D341Med (cell line): Measurements from ENCODE around the gene FSTL1.

Source experiments
- DNase-seq: peaks from one replicate; pipeline ENCODE4 v3.0.0; 2012; ENCODE audit warnings: low spot score

Gene FSTL1

GRCh38 chr3:120440001-120440703 lies 10.6 kb downstream of the FSTL1 start:
- DNase-seq, result no peak

- no peak for DNase-seq
Measured at GRCh38 chr3:120438665-120439370, 12.0 kb downstream of the FSTL1 start.

- DNase-seq, result no peak
Measured at GRCh38 chr3:120438216-120438615, 12.6 kb downstream of the FSTL1 start.

GRCh38 chr3:120437559-120437958 lies 13.2 kb downstream of the FSTL1 start:
- no peak for DNase-seq

GRCh38 chr3:120436523-120437050 lies 14.2 kb downstream of the FSTL1 start:
- no peak for DNase-seq

GRCh38 chr3:120435621-120436020 lies 15.2 kb downstream of the FSTL1 start:
- no peak for DNase-seq

GRCh38 chr3:120433662-120434331 lies 17.0 kb downstream of the FSTL1 start:
- DNase-seq, result no peak

GRCh38 chr3:120432150-120432860 lies 18.5 kb downstream of the FSTL1 start:
- DNase-seq, result no peak

GRCh38 chr3:120429921-120430361 lies 20.9 kb downstream of the FSTL1 start:
- DNase-seq, result no peak

GRCh38 chr3:120428924-120429323 lies 21.9 kb downstream of the FSTL1 start:
- no peak for DNase-seq

GRCh38 chr3:120427201-120427600 lies 23.6 kb downstream of the FSTL1 start:
- DNase-seq, result no peak

- no peak for DNase-seq
Measured at GRCh38 chr3:120425572-120426250, 25.1 kb downstream of the FSTL1 start.

- no peak for DNase-seq
Measured at GRCh38 chr3:120424976-120425570, 25.7 kb downstream of the FSTL1 start.

GRCh38 chr3:120424506-120424905 lies 26.3 kb downstream of the FSTL1 start:
- no peak for DNase-seq

- no peak for DNase-seq
Measured at GRCh38 chr3:120423432-120423831, 27.4 kb downstream of the FSTL1 start.

GRCh38 chr3:120421926-120422325 lies 28.9 kb downstream of the FSTL1 start:
- no peak for DNase-seq

- DNase-seq, result no peak
Measured at GRCh38 chr3:120420928-120421551, 29.8 kb downstream of the FSTL1 start.

GRCh38 chr3:120420360-120420759 lies 30.4 kb downstream of the FSTL1 start:
- no peak for DNase-seq

- no peak for DNase-seq
Measured at GRCh38 chr3:120419797-120420196, 31.0 kb downstream of the FSTL1 start.

GRCh38 chr3:120418866-120419490 lies 31.8 kb downstream of the FSTL1 start:
- DNase-seq, result peak; percentile 79
